NCI-H128 (cell line): ENCODE data around the gene SYT1.

ENCODE experiments used
- DNase-seq: peaks from one replicate; lab custom pipeline; 2025; ENCODE audit not compliant: unreplicated experiment; lab: John Stamatoyannopoulos, UW

The SYT1 gene

GRCh38 chr12:79274501-79275064 lies 410.0 kb downstream of the SYT1 start:
- no peak for DNase-seq

DNA sequence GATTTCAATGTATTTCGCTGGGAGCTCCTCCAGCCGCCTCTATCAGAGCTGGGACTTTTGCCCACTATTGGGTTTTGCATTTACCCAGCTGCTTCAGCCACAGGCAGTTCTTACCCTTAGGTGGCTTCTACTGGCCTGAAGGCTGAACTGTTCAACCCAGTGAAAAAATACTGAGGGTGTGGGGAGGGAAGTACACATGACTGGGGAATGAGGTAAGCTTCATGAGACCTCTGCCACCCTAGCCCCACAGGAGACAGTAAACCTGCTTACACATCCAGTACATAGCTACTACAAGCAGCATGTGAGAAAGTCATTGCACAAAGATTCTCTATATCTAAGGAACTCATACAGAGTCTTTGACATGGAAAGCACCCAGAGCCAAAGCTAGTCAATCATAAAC lies 411.1 kb downstream of the SYT1 start:
- no peak for DNase-seq

GRCh38 chr12:79283364-79283763 lies 418.8 kb downstream of the SYT1 start:
- DNase-seq, result no peak

DNA sequence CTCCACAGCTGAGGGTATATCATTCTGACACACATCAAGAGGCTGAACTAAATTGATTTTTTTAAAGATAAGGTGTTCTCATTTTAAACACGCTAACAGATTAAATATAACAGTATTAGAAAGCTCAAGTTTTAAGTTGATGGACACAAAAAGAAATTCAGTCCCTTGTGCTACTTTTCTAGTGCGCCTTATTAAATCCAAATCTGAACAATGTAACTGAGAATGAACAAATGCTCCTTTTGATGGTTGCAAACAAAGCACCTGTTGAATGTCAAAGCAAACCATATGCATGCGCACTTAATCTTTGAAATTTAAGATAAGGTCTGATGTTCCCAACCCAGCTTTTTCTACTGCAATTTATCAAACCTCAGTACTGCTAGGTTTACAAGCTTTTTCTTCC lies 424.3 kb downstream of the SYT1 start:
- no peak for DNase-seq

DNA sequence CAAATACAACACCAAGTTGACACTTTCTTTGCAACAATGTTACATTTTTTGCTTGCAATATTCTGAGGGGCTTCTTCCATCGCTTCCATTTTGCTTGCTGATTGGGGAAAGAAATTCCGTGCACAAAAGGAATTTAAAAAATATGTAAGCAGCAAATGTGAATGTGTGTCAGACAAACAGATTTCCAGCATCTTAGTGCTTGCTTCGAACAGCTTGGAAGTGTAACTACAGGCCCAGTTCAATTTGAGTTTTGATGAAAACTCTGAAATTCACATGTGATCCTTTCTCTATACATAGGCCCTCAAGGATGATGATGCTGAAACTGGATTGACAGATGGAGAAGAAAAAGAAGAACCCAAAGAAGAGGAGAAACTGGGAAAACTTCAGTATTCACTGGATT lies 427.1 kb downstream of the SYT1 start:
- DNase-seq, result no peak

DNA sequence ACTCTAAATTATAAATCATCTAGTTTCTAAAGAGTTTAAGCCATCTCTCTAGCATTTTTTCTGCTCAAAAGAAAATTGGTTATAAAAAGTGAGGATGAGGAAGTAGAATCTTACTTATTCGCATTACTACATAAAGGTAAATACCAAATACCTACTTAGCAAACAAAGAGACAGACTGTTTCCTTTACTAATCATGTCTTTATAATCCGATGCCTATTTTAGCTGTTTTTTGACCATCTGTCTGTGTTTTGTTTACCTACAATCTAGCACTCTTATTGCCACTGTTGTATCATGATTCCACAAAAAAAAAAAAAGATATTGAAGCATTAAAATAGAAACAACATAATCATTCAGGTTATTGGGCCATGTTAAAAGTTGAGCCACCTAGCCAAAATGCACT lies 430.0 kb downstream of the SYT1 start:
- DNase-seq, result no peak

DNA sequence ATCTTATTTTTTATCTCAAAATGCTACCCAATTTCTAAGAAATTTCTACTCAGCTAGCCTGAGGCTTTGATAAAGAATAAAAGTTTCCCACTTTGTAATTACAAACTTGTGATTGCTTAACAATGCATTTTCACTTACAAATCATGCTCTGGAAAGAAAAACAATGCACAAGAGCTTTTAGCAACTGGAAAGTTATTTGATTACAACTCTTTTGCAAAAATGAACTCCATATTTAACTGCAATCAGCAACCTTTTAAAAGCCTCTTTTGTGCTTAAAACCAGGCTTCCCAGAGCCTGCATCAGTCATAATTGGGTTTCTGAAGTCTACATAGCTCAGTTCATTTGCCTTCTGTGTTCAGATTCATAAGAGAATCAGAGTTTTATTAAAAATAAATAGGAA lies 431.0 kb downstream of the SYT1 start:
- DNase-seq, result no peak

DNA sequence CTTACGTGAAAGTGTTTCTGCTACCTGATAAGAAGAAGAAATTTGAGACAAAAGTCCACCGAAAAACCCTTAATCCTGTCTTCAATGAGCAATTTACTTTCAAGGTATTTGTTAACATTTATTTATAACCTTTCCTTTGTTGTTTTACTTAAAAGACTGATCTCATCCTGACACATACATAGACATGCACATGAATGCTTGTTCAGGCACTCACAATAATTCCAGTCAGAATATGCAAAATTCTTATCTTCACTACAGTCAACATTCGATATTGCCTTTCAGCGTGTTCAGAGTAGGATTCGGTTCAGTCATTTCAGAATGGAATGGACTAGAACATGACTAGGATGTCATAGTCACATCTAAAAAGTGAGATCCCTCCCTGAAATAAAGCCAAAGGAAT lies 431.6 kb downstream of the SYT1 start:
- no peak for DNase-seq

DNA sequence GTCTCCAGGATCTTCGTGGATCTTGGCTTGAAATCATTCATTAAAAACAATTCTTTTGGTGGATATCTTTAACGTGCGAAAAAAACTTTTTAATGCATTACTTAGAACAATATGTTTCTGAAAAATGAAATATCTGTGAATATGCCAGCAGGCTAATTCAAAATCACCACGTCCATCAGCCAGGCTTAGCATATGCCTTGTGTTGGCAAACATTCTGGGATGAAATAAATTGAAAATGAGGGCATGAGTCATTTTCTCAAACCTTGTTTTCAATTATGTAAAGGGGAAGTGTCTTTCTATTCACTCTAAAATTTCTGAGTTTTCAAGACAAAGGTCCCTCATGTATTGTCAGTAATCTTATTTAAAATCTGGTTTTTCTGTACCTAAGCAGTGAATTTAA lies 432.3 kb downstream of the SYT1 start:
- DNase-seq, result no peak

- DNase-seq, result no peak
These were observed 433.9 kb downstream of the SYT1 start for GRCh38 chr12:79298506-79298905.

GRCh38 chr12:79299447-79300198 lies 435.0 kb downstream of the SYT1 start:
- DNase-seq, result no peak

DNA sequence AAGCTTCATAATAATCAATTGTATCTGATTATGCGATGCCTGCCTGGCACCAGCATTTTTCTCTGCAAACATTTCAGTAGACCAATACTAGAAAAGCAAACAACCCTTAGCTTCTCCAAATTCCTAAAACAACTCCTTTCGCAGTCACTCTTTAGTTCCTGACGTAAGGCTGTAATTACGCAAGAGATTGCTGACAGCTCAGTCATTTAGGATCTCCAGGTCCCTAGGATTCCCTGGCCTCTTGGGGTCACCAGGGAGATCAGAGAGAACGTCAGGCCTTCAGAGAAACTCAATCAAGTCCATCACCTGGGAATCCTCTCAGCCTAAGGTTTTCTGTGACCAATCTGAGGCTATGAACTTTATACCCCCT lies 435.6 kb downstream of the SYT1 start:
- DNase-seq, result no peak

DNA sequence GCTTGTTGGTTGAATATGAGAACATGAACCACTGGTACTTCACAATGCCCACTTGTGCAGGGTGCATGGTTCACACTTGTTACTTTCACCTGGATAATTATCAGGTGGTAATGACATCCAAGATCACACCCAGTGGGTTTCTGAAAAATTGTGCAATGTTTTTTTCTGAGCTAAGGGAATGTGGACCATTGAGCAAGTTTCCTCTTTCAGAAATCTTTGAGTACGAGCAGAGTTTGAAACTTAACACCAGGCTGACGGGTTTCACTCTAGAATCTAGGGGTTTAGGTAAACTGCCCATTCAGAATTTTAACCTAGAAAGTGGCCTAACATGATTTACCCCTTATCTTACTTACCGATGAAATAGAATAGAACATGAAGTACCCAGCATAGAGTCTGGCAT lies 436.6 kb downstream of the SYT1 start:
- no peak for DNase-seq

- DNase-seq, result no peak
These were observed 437.7 kb downstream of the SYT1 start for GRCh38 chr12:79302162-79302814.

DNA sequence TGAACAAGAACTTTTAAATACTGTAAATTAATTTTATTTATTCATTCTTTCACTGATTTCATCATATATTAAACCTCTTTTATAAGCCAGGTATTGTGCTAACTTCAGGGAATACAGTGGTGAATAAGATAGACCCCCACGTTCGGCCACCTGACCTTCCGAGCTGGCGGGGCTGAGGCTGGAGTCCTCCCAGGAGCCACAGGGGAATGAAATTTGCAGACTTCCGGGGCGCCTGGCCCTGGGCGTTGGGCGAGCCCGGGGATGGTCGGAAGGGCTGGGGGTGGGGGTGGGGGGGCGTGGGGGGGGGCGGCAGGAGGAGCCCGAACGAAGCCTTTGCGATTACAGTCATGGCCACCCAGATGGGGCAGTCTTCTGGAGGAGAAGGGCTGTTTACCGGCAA lies 442.8 kb downstream of the SYT1 start:
- no peak for DNase-seq

DNA sequence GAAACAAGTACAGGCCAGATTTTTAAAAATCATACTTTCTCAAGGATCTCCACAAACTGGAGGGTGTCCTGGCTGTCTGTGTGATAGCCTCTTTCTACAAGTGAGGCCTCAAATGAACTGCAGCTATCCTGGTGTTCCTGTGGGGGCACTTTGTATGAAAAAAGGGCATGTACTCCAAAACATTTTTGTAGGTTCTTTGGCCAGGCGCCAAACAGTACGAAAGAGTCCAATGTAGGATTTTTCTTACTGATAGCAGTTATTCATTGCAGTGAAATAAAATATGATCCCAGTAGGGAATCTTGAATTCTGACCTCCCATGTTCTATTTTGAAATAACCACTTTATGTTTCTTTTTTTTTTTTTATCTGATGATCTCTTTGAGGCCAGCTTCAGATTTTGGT lies 444.5 kb downstream of the SYT1 start:
- DNase-seq, result no peak

GRCh38 chr12:79317179-79317847 lies 452.7 kb downstream of the SYT1 start:
- DNase-seq, result no peak

DNA sequence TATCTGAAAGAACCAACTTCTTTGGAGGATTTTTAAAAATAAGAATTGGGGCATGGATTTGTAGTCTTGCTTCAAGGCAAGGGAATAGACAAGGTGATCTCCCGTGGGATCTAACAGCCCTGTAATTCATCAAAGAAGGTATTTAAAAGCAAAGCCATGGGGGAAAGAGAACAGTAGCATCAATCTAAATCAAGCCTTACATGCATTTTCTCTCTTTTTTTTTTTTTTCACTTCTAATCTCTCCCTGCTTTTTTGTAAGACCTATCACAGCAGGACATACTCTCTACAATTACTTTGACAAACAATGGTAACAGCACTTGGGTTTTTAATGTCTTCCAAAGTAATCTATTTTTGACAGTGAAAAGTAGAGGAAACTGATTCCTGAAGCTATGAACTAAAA lies 458.3 kb downstream of the SYT1 start:
- no peak for DNase-seq

DNA sequence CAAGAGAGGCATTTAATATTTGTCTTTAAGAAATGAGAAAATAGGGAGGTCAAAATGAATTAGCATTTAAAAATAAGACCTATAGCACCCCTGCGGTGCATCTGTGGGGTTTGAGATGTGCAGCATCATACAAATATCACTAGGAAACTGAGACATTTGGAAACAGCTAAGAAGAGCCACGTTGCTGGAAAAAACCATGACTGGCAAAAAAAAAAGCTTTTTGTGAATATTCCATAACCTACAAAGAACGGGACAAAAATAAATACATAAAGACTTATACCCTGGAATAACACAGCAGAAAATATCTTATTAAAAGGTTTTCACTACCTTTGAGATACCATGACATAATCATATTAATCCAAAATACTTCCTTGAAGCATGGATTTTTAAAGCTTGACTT lies 460.0 kb downstream of the SYT1 start:
- DNase-seq, result no peak

- DNase-seq, result no peak
These were observed 461.6 kb downstream of the SYT1 start for GRCh38 chr12:79326222-79326621.

GRCh38 chr12:79326663-79327062 lies 462.1 kb downstream of the SYT1 start:
- DNase-seq, result no peak

DNA sequence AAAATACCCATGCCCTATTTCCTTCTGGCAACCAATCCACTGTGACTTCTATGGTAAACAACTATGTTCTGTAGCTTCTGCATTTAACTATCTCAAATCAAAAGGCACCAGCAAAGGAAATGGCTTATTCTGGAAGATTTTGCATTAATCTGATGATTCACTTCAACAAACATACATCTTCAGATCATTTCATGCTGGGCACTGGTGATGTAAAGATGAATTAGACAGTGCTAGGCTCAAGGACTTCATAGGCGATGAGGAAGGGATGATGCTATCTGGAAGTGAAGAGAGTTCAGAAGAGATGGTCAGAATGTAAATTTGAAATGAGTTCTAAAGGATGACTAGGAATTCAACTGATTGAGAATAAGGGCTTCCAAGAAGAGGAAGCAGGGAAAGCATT lies 462.9 kb downstream of the SYT1 start:
- no peak for DNase-seq
